ENCODE results near the gene DKC1.
"Not testable (repeated sequence)": the region's sequence is repeated elsewhere in the genome, so short reads cannot be mapped to it uniquely, and the experiment has no call there.

DNA sequence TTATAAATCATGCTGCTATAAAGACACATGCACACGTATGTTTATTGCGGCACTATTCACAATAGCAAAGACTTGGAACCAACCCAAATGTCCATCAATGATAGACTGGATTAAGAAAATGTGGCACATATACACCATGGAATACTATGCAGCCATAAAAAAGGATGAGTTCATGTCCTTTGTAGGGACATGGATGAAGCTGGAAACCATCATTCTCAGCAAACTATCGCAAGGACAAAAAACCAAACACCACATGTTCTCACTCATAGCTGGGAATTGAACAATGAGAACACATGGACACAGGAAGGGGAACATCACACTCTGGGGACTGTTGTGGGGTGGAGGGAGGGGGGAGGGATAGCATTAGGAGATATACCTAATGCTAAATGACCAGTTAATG, 62.9 kb downstream of the DKC1 start:
- TF ChIP-seq CREB1 (CRISPR knock-in tag; IDR thresholded peaks at IDR 0.05; ENCODE audit: low read depth); POLR2AphosphoS5 (IDR thresholded peaks at IDR 0.05; ENCODE audit: low read depth); JUNB (IDR thresholded peaks at IDR 0.05; ENCODE audit: unreplicated experiment); EZH2 (IDR thresholded peaks at IDR 0.05; ENCODE audit: low read depth, unreplicated experiment); EZH2phosphoT487 (IDR thresholded peaks at IDR 0.05; ENCODE audit: unreplicated experiment); STAT1 (IDR thresholded peaks at IDR 0.05; ENCODE audit: unreplicated experiment); ZNF331 (CRISPR knock-in tag; IDR thresholded peaks at IDR 0.05; ENCODE audit: low read depth); NANOG (IDR thresholded peaks at IDR 0.05; ENCODE audit: borderline replicate concordance): not testable (repeated sequence)
- TF ChIP-seq, protein P1, sequence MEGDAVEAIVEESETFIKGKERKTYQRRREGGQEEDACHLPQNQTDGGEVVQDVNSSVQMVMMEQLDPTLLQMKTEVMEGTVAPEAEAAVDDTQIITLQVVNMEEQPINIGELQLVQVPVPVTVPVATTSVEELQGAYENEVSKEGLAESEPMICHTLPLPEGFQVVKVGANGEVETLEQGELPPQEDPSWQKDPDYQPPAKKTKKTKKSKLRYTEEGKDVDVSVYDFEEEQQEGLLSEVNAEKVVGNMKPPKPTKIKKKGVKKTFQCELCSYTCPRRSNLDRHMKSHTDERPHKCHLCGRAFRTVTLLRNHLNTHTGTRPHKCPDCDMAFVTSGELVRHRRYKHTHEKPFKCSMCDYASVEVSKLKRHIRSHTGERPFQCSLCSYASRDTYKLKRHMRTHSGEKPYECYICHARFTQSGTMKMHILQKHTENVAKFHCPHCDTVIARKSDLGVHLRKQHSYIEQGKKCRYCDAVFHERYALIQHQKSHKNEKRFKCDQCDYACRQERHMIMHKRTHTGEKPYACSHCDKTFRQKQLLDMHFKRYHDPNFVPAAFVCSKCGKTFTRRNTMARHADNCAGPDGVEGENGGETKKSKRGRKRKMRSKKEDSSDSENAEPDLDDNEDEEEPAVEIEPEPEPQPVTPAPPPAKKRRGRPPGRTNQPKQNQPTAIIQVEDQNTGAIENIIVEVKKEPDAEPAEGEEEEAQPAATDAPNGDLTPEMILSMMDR (conservative IDR thresholded peaks at IDR 0.05; ENCODE audit: low read depth in 2 of 2) = not testable (repeated sequence)
- TF ChIP-seq, protein P2, sequence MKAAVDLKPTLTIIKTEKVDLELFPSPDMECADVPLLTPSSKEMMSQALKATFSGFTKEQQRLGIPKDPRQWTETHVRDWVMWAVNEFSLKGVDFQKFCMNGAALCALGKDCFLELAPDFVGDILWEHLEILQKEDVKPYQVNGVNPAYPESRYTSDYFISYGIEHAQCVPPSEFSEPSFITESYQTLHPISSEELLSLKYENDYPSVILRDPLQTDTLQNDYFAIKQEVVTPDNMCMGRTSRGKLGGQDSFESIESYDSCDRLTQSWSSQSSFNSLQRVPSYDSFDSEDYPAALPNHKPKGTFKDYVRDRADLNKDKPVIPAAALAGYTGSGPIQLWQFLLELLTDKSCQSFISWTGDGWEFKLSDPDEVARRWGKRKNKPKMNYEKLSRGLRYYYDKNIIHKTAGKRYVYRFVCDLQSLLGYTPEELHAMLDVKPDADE (IDR thresholded peaks at IDR 0.05) = not testable (repeated sequence)
- TF ChIP-seq, protein P3, sequence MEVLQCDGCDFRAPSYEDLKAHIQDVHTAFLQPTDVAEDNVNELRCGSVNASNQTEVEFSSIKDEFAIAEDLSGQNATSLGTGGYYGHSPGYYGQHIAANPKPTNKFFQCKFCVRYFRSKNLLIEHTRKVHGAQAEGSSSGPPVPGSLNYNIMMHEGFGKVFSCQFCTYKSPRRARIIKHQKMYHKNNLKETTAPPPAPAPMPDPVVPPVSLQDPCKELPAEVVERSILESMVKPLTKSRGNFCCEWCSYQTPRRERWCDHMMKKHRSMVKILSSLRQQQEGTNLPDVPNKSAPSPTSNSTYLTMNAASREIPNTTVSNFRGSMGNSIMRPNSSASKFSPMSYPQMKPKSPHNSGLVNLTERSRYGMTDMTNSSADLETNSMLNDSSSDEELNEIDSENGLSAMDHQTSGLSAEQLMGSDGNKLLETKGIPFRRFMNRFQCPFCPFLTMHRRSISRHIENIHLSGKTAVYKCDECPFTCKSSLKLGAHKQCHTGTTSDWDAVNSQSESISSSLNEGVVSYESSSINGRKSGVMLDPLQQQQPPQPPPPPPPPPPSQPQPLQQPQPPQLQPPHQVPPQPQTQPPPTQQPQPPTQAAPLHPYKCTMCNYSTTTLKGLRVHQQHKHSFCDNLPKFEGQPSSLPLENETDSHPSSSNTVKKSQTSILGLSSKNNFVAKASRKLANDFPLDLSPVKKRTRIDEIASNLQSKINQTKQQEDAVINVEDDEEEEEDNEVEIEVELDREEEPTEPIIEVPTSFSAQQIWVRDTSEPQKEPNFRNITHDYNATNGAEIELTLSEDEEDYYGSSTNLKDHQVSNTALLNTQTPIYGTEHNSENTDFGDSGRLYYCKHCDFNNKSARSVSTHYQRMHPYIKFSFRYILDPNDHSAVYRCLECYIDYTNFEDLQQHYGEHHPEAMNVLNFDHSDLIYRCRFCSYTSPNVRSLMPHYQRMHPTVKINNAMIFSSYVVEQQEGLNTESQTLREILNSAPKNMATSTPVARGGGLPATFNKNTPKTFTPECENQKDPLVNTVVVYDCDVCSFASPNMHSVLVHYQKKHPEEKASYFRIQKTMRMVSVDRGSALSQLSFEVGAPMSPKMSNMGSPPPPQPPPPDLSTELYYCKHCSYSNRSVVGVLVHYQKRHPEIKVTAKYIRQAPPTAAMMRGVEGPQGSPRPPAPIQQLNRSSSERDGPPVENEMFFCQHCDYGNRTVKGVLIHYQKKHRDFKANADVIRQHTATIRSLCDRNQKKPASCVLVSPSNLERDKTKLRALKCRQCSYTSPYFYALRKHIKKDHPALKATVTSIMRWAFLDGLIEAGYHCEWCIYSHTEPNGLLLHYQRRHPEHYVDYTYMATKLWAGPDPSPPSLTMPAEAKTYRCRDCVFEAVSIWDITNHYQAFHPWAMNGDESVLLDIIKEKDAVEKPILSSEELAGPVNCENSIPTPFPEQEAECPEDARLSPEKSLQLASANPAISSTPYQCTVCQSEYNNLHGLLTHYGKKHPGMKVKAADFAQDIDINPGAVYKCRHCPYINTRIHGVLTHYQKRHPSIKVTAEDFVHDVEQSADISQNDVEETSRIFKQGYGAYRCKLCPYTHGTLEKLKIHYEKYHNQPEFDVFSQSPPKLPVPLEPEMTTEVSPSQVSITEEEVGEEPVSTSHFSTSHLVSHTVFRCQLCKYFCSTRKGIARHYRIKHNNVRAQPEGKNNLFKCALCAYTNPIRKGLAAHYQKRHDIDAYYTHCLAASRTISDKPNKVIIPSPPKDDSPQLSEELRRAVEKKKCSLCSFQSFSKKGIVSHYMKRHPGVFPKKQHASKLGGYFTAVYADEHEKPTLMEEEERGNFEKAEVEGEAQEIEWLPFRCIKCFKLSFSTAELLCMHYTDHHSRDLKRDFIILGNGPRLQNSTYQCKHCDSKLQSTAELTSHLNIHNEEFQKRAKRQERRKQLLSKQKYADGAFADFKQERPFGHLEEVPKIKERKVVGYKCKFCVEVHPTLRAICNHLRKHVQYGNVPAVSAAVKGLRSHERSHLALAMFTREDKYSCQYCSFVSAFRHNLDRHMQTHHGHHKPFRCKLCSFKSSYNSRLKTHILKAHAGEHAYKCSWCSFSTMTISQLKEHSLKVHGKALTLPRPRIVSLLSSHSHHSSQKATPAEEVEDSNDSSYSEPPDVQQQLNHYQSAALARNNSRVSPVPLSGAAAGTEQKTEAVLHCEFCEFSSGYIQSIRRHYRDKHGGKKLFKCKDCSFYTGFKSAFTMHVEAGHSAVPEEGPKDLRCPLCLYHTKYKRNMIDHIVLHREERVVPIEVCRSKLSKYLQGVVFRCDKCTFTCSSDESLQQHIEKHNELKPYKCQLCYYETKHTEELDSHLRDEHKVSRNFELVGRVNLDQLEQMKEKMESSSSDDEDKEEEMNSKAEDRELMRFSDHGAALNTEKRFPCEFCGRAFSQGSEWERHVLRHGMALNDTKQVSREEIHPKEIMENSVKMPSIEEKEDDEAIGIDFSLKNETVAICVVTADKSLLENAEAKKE (CRISPR knock-in tag; IDR thresholded peaks at IDR 0.05) = not testable (repeated sequence)
- TF ChIP-seq, protein P4, sequence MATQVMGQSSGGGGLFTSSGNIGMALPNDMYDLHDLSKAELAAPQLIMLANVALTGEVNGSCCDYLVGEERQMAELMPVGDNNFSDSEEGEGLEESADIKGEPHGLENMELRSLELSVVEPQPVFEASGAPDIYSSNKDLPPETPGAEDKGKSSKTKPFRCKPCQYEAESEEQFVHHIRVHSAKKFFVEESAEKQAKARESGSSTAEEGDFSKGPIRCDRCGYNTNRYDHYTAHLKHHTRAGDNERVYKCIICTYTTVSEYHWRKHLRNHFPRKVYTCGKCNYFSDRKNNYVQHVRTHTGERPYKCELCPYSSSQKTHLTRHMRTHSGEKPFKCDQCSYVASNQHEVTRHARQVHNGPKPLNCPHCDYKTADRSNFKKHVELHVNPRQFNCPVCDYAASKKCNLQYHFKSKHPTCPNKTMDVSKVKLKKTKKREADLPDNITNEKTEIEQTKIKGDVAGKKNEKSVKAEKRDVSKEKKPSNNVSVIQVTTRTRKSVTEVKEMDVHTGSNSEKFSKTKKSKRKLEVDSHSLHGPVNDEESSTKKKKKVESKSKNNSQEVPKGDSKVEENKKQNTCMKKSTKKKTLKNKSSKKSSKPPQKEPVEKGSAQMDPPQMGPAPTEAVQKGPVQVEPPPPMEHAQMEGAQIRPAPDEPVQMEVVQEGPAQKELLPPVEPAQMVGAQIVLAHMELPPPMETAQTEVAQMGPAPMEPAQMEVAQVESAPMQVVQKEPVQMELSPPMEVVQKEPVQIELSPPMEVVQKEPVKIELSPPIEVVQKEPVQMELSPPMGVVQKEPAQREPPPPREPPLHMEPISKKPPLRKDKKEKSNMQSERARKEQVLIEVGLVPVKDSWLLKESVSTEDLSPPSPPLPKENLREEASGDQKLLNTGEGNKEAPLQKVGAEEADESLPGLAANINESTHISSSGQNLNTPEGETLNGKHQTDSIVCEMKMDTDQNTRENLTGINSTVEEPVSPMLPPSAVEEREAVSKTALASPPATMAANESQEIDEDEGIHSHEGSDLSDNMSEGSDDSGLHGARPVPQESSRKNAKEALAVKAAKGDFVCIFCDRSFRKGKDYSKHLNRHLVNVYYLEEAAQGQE (IDR thresholded peaks at IDR 0.05; ENCODE audit: unreplicated experiment) = not testable (repeated sequence)

All from GM23338 (cell line).